Metanephros (tissue), 2 donors: ENCODE results near the gene KDR. TPM values are rescaled to one million over a fixed set of nuclear protein-coding genes. Genes with fewer than 3 reads are reported as not detected.

Experiments used
- small RNA-seq: library from RNA; depleted of rRNA; stranded (forward); fragments of <200 nt; gene quantifications from one replicate; pipeline ENCODE3, GENCODE V24; 2014; ENCODE audit warnings: low replicate concordance
- total RNA-seq: library from RNA; depleted of rRNA; stranded (reverse); fragments of >200 nt; gene quantifications from one replicate; pipeline ENCODE4 v1.2.3, GENCODE V29; 2014

KDR gene
- total RNA-seq: 67.2 TPM

DNA sequence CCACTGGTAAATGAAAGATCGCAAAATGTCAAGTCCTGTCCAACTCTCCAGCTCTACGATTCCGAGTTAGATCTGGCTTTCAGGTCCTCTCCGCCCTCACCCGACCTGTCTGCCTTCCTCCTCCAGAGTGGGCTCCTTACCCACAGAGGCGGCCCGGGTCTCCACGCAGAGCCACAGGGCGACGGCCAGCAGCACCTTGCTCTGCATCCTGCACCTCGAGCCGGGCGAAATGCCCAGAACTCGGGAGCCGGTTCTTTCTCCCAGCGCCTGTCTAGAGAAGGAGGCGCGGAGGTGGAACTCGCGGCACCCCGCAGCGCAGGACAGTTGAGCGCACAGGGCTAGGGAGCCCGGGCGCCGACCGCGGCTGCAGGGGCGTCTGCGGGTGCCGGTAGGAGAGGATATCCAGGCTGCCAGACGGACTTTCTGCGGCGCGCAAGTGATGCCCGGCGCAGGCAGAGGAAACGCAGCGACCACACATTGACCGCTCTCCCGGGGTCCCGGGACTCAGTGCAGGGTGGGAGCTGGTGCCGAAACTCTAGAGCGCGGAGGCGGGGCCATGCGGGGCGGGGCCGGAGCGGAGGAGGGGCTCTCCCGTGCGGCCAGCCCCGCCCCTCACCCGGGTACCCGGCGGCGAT, at the start of gene KDR:
Gene KDR, minus strand, starts transcription at position 509 of the 635 bp plus-strand sequence. Its CDS starts 302 bp downstream, at position 207.

Small RNA genes within 50 kb of the gene (small RNA-seq; reads per million reads assigned to genes)
- gene RN7SL424P: not detected
- not detected for gene RNU6-410P

Other genes with a start within 250 kb of the KDR start
- 6.5 TPM for gene SRD5A3, start 220.6 kb upstream of the KDR start, total RNA-seq